Endothelial cell of umbilical vein (primary cell): Measurements from ENCODE around the gene KCNG2.
"Not testable (repeated sequence)": the region's sequence is repeated elsewhere in the genome, so short reads cannot be mapped to it uniquely, and the experiment has no call there.

ENCODE experiments used
- CTCF ChIP-seq, 2 donors: IDR thresholded peaks; 1 replicate in 1 of 2; 2 replicates in 1 of 2; pipeline ENCODE4 v1.5.1; 2011; ENCODE audit warnings: low read length in 2 of 2, mild to moderate bottlenecking in 2 of 2, moderate library complexity in 2 of 2, control low read depth in 1 of 2, inconsistent platforms in 1 of 2, low read depth in 1 of 2; ENCODE audit not compliant: insufficient read depth in 1 of 2; ENCODE audit errors: extremely low read depth in 1 of 2
- POLR2A ChIP-seq: IDR thresholded peaks from 2 replicates; pipeline ENCODE4 v1.6.1; 2012; ENCODE audit warnings: low read depth, mild to moderate bottlenecking, control low read depth, low read length

- not testable (repeated sequence) for TF ChIP-seq POLR2A; CTCF (IDR thresholded peaks at IDR 0.05; ENCODE audit: extremely low read depth in 1 of 2, insufficient read depth in 1 of 2, low read depth in 1 of 2, low read length in 2 of 2)
These were observed 67.2 kb downstream of the KCNG2 start for GRCh38 chr18:79864955-79865354.
